Endothelial cell (in vitro differentiated cells): ENCODE measurements around the gene VSIG4. TPM values are rescaled to one million over a fixed set of nuclear protein-coding genes. Genes with fewer than 3 reads are reported as not detected.

ENCODE experiments used
- DNase-seq: peaks from one replicate; pipeline ENCODE4 v3.0.0; 2021; ENCODE audit warnings: low spot score
- H3K27ac Mint-ChIP-seq: one replicate; pipeline ENCODE4 v1.8.0; 2021; ENCODE audit warnings: mixed read lengths, inconsistent platforms; ENCODE audit not compliant: unreplicated experiment
- H3K27me3 Mint-ChIP-seq: one replicate; pipeline ENCODE4 v1.8.0; 2021; ENCODE audit warnings: mild to moderate bottlenecking, moderate library complexity, mixed read lengths, inconsistent platforms; ENCODE audit not compliant: unreplicated experiment
- H3K36me3 Mint-ChIP-seq: one replicate; pipeline ENCODE4 v1.8.0; 2021; ENCODE audit warnings: mild to moderate bottlenecking, low read depth, mixed read lengths, inconsistent platforms; ENCODE audit not compliant: unreplicated experiment
- H3K4me1 Mint-ChIP-seq: one replicate; pipeline ENCODE4 v1.8.0; 2021; ENCODE audit warnings: mild to moderate bottlenecking, mixed read lengths, inconsistent platforms; ENCODE audit not compliant: unreplicated experiment
- H3K4me3 Mint-ChIP-seq: one replicate; pipeline ENCODE4 v1.8.0; 2021; ENCODE audit warnings: mild to moderate bottlenecking, mixed read lengths, inconsistent platforms; ENCODE audit not compliant: unreplicated experiment
- H3K9me3 Mint-ChIP-seq: one replicate; pipeline ENCODE4 v1.8.0; 2021; ENCODE audit warnings: mixed read lengths, inconsistent platforms; ENCODE audit not compliant: unreplicated experiment
- total RNA-seq: library from RNA; stranded (reverse); fragmentation: NEBNext Ultra II Directional; extraction: Animal tissue kit (Norgen Biotek cat#: 25700); gene quantifications from one replicate; pipeline ENCODE4 v1.2.1, GENCODE V29; 2021; ENCODE audit not compliant: unreplicated experiment
- TF ChIP-seq, protein P1 (sequence below): fragments of 200-600 bp; sonication (generic); IDR thresholded peaks from one replicate; pipeline ENCODE4 v1.5.0; 2021; ENCODE audit warnings: antibody characterized with exemption; ENCODE audit not compliant: unreplicated experiment

Gene VSIG4
- total RNA-seq, 1 donor from 2014 or later: not detected

DNA sequence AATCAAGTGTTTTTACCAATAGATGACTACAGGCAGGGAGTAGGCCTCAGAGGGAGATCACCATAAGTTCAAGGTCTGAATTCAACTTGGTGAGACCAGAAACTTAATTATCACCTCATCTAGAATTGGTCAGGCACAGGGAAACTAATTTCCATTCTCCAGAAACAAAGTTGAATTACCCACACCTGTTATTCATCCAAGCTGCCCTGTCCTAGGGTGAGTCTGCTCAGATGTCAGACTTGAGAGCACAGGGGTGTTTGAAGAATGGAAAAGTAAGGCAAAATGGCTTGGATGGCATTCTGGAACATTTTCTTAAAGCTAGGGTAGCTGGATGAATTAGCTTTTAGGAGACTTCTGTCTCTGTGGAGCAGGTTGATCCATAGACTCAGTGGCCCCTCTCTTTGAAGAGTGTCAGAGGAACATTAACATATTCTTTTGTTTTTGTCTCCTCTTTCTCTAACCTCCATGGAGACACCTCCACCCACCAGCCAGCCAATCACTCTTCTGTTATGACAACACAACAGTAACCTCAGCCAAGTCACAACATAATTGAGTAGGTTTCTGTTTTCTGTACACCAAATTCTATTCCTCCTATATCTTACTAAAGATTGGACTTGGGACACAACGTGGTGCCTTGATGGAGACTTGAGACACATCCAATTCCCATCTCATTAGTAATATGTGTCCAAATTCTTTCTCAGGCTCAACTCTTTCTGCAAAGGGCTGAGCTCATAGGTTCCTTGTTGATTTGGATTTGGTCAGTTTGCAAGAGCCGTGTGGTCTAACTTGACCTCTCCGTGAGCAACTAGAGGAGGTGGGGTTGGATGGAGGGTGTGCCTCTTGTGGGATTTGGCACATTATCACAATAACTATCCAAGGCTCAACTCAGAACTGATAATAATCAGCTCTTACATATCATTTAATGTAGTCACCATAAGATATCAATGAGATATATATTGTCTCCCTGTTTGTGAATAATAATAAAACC lies 45.1 kb downstream of the VSIG4 start:
- TF ChIP-seq, protein P1, sequence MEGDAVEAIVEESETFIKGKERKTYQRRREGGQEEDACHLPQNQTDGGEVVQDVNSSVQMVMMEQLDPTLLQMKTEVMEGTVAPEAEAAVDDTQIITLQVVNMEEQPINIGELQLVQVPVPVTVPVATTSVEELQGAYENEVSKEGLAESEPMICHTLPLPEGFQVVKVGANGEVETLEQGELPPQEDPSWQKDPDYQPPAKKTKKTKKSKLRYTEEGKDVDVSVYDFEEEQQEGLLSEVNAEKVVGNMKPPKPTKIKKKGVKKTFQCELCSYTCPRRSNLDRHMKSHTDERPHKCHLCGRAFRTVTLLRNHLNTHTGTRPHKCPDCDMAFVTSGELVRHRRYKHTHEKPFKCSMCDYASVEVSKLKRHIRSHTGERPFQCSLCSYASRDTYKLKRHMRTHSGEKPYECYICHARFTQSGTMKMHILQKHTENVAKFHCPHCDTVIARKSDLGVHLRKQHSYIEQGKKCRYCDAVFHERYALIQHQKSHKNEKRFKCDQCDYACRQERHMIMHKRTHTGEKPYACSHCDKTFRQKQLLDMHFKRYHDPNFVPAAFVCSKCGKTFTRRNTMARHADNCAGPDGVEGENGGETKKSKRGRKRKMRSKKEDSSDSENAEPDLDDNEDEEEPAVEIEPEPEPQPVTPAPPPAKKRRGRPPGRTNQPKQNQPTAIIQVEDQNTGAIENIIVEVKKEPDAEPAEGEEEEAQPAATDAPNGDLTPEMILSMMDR: no peak
- DNase-seq: no peak
- Mint-ChIP-seq H3K36me3 (no peaks in the 10 kb centered on the region), H3K4me3 (no peak overlapping the region), H3K9me3 (no peaks in the 10 kb centered on the region), H3K27ac (no peak overlapping the region), H3K4me1 (no peaks in the 10 kb centered on the region), H3K27me3 (peaks cover 4% of the 10 kb centered on the region)

DNA sequence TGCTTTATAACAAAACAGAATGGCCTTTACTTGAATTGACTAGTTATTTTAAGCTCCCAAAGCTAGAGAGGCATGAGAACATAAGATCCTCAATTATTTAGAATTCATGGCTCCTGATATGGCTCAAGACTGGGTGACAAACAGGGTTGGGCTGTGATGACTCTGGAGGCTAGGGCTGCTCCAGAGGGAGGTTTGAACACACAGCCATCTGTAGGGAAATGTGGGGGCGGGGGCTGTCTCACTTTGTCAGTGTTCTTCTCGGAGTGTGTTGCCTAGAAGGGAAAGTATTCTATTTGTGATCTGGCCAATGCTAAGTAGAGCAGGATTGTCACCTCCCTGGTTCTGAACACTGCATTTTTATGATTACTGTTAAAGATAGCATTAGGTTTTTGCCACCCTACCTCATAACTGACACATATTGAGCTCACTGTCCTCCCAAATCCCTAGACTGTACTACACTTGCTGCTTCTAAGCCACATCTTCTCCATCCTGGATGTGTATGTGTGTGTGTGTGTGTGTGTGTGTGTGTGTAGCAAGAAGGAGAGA lies 45.9 kb downstream of the VSIG4 start:
- Mint-ChIP-seq H3K9me3 (no peaks in the 10 kb centered on the region), H3K4me3 (no peak overlapping the region), H3K4me1 (no peaks in the 10 kb centered on the region), H3K36me3 (no peaks in the 10 kb centered on the region), H3K27ac (no peak overlapping the region), H3K27me3 (peaks cover 4% of the 10 kb centered on the region)
- DNase-seq: no peak
- TF ChIP-seq, protein P1: no peak

DNA sequence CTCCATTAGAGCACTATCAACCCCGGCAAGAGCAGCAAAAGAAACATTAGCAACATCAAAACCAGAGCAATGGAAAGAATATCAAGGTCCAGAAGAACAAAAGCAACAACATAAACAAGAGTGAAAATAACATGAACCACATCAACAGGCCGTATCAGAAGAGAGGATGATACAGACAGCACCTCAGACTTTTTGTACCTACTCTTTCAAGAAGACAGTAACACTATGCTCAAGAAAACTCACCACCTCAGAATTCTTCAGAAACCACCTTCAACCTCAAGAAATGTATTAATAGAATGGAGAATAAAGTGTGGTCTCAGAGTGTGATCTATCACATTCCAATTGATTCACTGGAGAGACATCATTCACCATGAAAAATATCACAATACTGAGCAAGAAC lies 46.5 kb downstream of the VSIG4 start:
- no peak for DNase-seq
- Mint-ChIP-seq H3K27ac (no peak overlapping the region), H3K9me3 (no peaks in the 10 kb centered on the region), H3K27me3 (peaks cover 3% of the 10 kb centered on the region), H3K4me1 (no peaks in the 10 kb centered on the region), H3K36me3 (no peaks in the 10 kb centered on the region), H3K4me3 (no peak overlapping the region)
- TF ChIP-seq, protein P1: no peak

DNA sequence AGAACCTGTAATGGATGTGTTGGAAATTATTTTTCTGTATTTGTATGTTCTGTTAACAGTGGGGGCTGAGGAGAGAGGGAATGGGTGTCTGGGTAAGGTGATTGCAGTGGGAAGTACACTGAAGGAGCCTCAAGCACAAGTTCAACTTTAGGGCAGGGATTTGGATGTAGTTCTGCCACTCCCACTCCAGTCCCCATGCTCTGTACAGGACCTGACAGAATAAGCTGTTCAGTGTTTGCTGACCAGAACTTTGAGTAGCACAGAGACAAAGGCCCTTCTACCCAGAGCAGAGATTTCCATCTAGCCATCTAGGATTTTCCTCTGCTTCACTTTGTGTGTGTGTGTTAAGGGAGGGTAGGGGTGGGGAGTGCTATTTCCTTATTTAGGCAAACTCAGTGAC lies 49.2 kb downstream of the VSIG4 start:
- no peak for DNase-seq
- Mint-ChIP-seq H3K27ac (no peak overlapping the region), H3K9me3 (no peaks in the 10 kb centered on the region), H3K4me1 (peaks cover 4% of the 10 kb centered on the region), H3K27me3 (peaks cover 2% of the 10 kb centered on the region), H3K36me3 (no peaks in the 10 kb centered on the region), H3K4me3 (no peak overlapping the region)
- TF ChIP-seq, protein P1: no peak

DNA sequence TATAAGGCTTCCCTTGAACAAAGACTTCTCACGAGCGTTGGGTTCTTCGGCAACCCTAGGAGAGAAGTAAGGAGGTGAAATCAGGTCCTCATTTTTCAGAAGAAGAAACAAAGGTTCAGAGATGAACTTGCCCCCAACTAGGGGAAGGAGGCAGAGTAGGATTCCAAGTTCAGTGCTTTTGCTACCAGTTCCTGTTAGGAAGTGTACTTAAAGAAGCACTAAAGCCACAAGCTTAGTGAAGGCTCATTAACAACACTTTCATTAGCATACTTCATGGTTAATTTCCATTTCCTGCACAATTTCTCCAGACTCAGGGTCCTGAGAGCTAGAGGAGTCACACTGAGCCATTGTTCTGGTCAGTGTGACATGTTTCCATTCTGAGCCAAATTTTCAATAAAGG lies 52.1 kb downstream of the VSIG4 start:
- Mint-ChIP-seq H3K4me1 (peaks cover 4% of the 10 kb centered on the region), H3K4me3 (no peak overlapping the region), H3K9me3 (no peaks in the 10 kb centered on the region), H3K27me3 (no peaks in the 10 kb centered on the region), H3K27ac (no peak overlapping the region), H3K36me3 (no peaks in the 10 kb centered on the region)
- TF ChIP-seq, protein P1: no peak
- no peak for DNase-seq
